Calu3 (cell line): ENCODE measurements around the gene NIPSNAP3A. TPM values are rescaled to one million over a fixed set of nuclear protein-coding genes. Genes with fewer than 3 reads are reported as not detected.

Experiments used
- BruUV-seq: library from RNA; stranded (reverse); fragments of 400-500 nt; replicated peaks from 2 replicates; lab custom pipeline; 2021; lab: Mats Ljungman, UMichigan
- CTCF ChIA-PET: fragments of 300-600 bp; sonication (Branson Sonifier 250); formaldehyde crosslinking; loops from one replicate; lab custom pipeline; 2022; ENCODE audit warnings: antibody characterized with exemption; lab: Charles Lee
- DNase-seq: peaks from one replicate; pipeline ENCODE4 v3.0.0; 2022
- H3K27ac Mint-ChIP-seq: one replicate; pipeline ENCODE4 v1.8.0; 2022; ENCODE audit warnings: mixed read lengths; ENCODE audit not compliant: unreplicated experiment
- H3K27me3 Mint-ChIP-seq: one replicate; pipeline ENCODE4 v1.8.0; 2022; ENCODE audit warnings: mixed read lengths; ENCODE audit not compliant: unreplicated experiment
- H3K36me3 Mint-ChIP-seq: one replicate; pipeline ENCODE4 v1.8.0; 2022; ENCODE audit warnings: mild to moderate bottlenecking, moderate library complexity, mixed read lengths; ENCODE audit not compliant: insufficient read depth, unreplicated experiment
- H3K4me1 Mint-ChIP-seq: one replicate; pipeline ENCODE4 v1.8.0; 2022; ENCODE audit warnings: mild to moderate bottlenecking, low read depth, mixed read lengths; ENCODE audit not compliant: unreplicated experiment
- H3K4me3 Mint-ChIP-seq: one replicate; pipeline ENCODE4 v1.8.0; 2022; ENCODE audit warnings: mild to moderate bottlenecking, low read depth, moderate library complexity, mixed read lengths; ENCODE audit not compliant: unreplicated experiment
- H3K9me3 Mint-ChIP-seq: one replicate; pipeline ENCODE4 v1.8.0; 2022; ENCODE audit warnings: low read depth, mixed read lengths; ENCODE audit not compliant: unreplicated experiment
- intact Hi-C: fragments of 100-400 bp; cut with micrococcal nuclease; formaldehyde crosslinking; loops from one replicate; pipeline ENCODE4 v1.10.0; 2022; ENCODE audit not compliant: unreplicated experiment
- total RNA-seq: library from RNA; stranded (reverse); gene quantifications from 2 replicates; pipeline ENCODE4 v1.2.3, GENCODE V29; 2022
- TF ChIP-seq, protein P1 (sequence below): fragments of 200-600 bp; IDR thresholded peaks from one replicate; pipeline ENCODE4 v1.8.0; 2022; ENCODE audit warnings: antibody characterized with exemption; ENCODE audit not compliant: unreplicated experiment

Gene NIPSNAP3A
- total RNA-seq, 1 experiment from 2014 or later: 8.0 TPM

GRCh38 chr9:104745852-104746251 is 1.6 kb upstream of the NIPSNAP3A start:
- TF ChIP-seq, protein P1, sequence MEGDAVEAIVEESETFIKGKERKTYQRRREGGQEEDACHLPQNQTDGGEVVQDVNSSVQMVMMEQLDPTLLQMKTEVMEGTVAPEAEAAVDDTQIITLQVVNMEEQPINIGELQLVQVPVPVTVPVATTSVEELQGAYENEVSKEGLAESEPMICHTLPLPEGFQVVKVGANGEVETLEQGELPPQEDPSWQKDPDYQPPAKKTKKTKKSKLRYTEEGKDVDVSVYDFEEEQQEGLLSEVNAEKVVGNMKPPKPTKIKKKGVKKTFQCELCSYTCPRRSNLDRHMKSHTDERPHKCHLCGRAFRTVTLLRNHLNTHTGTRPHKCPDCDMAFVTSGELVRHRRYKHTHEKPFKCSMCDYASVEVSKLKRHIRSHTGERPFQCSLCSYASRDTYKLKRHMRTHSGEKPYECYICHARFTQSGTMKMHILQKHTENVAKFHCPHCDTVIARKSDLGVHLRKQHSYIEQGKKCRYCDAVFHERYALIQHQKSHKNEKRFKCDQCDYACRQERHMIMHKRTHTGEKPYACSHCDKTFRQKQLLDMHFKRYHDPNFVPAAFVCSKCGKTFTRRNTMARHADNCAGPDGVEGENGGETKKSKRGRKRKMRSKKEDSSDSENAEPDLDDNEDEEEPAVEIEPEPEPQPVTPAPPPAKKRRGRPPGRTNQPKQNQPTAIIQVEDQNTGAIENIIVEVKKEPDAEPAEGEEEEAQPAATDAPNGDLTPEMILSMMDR: no peak
- H3K27me3 Mint-ChIP-seq: no peaks in the 10 kb centered on the region
- no peak for DNase-seq
- no peak overlapping the region for H3K4me3 Mint-ChIP-seq
- H3K36me3 Mint-ChIP-seq: peaks cover 26% of the 10 kb centered on the region
- no TSS peak for BruUV-seq
- H3K9me3 Mint-ChIP-seq: no peaks in the 10 kb centered on the region
- H3K27ac Mint-ChIP-seq: no peak overlapping the region
- H3K4me1 Mint-ChIP-seq: peaks cover 17% of the 10 kb centered on the region
- intact Hi-C loops: loop anchor here (10.0 kb wide), 2 partner anchors 141 to 1351 kb away; partner anchors contain the start of gene OR13C2
- CTCF ChIA-PET: no interaction called here

DNA sequence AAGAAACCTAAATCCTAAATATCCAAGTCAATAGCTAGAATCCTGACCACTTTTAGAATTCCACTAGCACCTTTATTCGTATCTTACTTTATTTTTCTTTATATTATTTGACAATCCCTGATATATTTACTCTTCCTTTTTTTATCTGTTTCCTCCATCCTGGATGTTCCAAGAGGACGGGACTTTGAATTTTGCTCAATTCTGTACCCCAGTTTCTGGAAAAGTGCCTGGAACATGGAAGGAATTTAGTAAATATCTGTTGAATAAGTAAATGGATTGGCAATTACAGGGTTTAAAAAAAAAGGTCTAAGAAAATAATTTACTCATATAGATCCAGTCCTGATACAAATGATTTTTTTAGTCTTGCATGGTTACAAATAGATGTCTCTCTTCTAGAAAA is 1.2 kb upstream of the NIPSNAP3A start:
- intact Hi-C loops: loop anchor here (10.0 kb wide), 2 partner anchors 141 to 1351 kb away; partner anchors contain the start of gene OR13C2
- Mint-ChIP-seq H3K4me1 (peaks cover 17% of the 10 kb centered on the region), H3K9me3 (no peaks in the 10 kb centered on the region), H3K36me3 (peaks cover 26% of the 10 kb centered on the region), H3K27me3 (no peaks in the 10 kb centered on the region), H3K27ac (no peak overlapping the region), H3K4me3 (no peak overlapping the region)
- CTCF ChIA-PET: no interaction called here
- TF ChIP-seq, protein P1: no peak
- no TSS peak for BruUV-seq
- no peak for DNase-seq

DNA sequence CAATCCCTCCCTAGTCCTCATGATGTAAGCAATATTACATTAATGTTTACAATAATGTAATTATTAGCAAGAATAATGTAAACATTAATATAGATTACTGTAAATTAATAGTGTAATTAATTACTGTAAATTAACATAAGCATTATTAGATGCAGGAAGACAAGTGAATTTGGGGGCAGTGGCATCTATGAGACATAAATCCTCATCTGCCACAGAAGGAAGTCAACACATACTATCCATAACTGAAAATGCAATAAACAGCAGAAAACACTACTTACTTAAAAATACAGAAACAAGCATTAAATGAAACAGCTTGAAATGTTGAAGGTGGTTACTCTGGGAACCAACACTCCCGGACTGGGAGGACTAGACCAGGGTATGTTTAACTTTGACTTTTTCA is 685 bp upstream of the NIPSNAP3A start:
- peaks cover 26% of the 10 kb centered on the region for H3K36me3 Mint-ChIP-seq
- intact Hi-C loops: loop anchor here (10.0 kb wide), 2 partner anchors 142 to 1352 kb away; partner anchors contain the start of gene OR13C2
- no TSS peak for BruUV-seq
- peak overlapping the region; percentile 90 for H3K27ac Mint-ChIP-seq
- no peaks in the 10 kb centered on the region for H3K9me3 Mint-ChIP-seq
- peak overlapping the region; percentile 95 for H3K4me3 Mint-ChIP-seq
- CTCF ChIA-PET: no interaction called here
- TF ChIP-seq, protein P1: no peak
- no peak for DNase-seq
- peaks cover 17% of the 10 kb centered on the region for H3K4me1 Mint-ChIP-seq
- H3K27me3 Mint-ChIP-seq: no peaks in the 10 kb centered on the region

DNA sequence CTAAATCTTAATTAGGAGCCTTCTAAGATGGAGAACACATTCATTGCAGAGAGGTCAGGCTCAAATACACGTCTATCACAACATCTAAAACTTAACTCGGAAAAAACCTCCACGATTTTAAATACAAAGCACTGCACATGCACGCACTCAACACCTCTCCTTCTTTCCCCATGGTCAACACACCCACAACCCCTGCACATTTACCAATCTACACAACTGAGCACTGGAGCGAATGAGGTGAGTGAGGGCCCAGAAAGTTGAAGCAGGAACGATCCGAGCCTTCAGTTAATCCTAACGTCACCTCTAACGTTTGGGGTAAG is 278 bp upstream of the NIPSNAP3A start:
- Mint-ChIP-seq H3K9me3 (no peaks in the 10 kb centered on the region), H3K4me1 (peaks cover 17% of the 10 kb centered on the region), H3K4me3 (peak overlapping the region; percentile 95), H3K27ac (peak overlapping the region; percentile 90), H3K36me3 (peaks cover 26% of the 10 kb centered on the region), H3K27me3 (no peaks in the 10 kb centered on the region)
- no peak for DNase-seq
- CTCF ChIA-PET: no interaction called here
- intact Hi-C loops: loop anchor here (10.0 kb wide), 2 partner anchors 142 to 1352 kb away; partner anchors contain the start of gene OR13C2
- TF ChIP-seq, protein P1: no peak
- BruUV-seq: no TSS peak
